Measurements from ENCODE around the gene LMBRD1. TPM values are rescaled to one million over a fixed set of nuclear protein-coding genes. Genes with fewer than 3 reads are reported as not detected.

LMBRD1 gene
- total and polyA plus RNA-seq, 2 of the 8 experiments (the other 6 are each of a cell fraction or from before 2014, with no cell fraction given): 9.1 to 16.8 TPM

DNA sequence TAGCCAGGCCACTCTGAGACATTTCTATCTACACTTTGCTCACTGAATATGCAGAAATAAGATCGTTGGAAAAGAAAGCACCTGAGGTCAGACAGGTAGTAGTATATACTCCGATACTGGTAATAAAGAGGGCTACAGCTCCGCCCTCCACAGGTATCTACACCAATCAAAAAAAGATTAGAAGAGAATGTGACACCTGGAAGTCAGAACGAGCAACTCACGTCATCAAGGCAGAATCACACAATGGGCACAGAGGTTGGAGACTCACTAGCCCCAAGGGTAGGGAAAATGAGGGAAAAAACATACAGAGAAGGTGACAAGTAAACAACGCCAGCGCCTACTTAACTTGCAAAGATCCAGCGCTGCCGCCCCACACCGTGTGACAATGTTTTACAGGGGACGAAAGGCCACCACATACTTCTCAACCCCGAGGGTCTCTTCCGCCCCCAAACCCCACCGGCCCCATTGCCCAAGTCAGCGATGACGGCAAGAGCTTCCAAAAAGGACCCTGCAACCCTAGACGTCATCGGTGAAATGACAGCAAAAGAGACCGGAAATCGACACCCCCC is 653 bp downstream of the LMBRD1 start (continued):
- TF ChIP-seq, protein P1, sequence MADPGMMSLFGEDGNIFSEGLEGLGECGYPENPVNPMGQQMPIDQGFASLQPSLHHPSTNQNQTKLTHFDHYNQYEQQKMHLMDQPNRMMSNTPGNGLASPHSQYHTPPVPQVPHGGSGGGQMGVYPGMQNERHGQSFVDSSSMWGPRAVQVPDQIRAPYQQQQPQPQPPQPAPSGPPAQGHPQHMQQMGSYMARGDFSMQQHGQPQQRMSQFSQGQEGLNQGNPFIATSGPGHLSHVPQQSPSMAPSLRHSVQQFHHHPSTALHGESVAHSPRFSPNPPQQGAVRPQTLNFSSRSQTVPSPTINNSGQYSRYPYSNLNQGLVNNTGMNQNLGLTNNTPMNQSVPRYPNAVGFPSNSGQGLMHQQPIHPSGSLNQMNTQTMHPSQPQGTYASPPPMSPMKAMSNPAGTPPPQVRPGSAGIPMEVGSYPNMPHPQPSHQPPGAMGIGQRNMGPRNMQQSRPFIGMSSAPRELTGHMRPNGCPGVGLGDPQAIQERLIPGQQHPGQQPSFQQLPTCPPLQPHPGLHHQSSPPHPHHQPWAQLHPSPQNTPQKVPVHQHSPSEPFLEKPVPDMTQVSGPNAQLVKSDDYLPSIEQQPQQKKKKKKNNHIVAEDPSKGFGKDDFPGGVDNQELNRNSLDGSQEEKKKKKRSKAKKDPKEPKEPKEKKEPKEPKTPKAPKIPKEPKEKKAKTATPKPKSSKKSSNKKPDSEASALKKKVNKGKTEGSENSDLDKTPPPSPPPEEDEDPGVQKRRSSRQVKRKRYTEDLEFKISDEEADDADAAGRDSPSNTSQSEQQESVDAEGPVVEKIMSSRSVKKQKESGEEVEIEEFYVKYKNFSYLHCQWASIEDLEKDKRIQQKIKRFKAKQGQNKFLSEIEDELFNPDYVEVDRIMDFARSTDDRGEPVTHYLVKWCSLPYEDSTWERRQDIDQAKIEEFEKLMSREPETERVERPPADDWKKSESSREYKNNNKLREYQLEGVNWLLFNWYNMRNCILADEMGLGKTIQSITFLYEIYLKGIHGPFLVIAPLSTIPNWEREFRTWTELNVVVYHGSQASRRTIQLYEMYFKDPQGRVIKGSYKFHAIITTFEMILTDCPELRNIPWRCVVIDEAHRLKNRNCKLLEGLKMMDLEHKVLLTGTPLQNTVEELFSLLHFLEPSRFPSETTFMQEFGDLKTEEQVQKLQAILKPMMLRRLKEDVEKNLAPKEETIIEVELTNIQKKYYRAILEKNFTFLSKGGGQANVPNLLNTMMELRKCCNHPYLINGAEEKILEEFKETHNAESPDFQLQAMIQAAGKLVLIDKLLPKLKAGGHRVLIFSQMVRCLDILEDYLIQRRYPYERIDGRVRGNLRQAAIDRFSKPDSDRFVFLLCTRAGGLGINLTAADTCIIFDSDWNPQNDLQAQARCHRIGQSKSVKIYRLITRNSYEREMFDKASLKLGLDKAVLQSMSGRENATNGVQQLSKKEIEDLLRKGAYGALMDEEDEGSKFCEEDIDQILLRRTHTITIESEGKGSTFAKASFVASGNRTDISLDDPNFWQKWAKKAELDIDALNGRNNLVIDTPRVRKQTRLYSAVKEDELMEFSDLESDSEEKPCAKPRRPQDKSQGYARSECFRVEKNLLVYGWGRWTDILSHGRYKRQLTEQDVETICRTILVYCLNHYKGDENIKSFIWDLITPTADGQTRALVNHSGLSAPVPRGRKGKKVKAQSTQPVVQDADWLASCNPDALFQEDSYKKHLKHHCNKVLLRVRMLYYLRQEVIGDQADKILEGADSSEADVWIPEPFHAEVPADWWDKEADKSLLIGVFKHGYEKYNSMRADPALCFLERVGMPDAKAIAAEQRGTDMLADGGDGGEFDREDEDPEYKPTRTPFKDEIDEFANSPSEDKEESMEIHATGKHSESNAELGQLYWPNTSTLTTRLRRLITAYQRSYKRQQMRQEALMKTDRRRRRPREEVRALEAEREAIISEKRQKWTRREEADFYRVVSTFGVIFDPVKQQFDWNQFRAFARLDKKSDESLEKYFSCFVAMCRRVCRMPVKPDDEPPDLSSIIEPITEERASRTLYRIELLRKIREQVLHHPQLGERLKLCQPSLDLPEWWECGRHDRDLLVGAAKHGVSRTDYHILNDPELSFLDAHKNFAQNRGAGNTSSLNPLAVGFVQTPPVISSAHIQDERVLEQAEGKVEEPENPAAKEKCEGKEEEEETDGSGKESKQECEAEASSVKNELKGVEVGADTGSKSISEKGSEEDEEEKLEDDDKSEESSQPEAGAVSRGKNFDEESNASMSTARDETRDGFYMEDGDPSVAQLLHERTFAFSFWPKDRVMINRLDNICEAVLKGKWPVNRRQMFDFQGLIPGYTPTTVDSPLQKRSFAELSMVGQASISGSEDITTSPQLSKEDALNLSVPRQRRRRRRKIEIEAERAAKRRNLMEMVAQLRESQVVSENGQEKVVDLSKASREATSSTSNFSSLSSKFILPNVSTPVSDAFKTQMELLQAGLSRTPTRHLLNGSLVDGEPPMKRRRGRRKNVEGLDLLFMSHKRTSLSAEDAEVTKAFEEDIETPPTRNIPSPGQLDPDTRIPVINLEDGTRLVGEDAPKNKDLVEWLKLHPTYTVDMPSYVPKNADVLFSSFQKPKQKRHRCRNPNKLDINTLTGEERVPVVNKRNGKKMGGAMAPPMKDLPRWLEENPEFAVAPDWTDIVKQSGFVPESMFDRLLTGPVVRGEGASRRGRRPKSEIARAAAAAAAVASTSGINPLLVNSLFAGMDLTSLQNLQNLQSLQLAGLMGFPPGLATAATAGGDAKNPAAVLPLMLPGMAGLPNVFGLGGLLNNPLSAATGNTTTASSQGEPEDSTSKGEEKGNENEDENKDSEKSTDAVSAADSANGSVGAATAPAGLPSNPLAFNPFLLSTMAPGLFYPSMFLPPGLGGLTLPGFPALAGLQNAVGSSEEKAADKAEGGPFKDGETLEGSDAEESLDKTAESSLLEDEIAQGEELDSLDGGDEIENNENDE (IDR thresholded peaks at IDR 0.05; ENCODE audit: insufficient replicate concordance, low read length): no peak
- no peak for TF ChIP-seq RFX5 (IDR thresholded peaks at IDR 0.05; ENCODE audit: borderline replicate concordance, low read depth, low read length)
- TF ChIP-seq, protein P2, sequence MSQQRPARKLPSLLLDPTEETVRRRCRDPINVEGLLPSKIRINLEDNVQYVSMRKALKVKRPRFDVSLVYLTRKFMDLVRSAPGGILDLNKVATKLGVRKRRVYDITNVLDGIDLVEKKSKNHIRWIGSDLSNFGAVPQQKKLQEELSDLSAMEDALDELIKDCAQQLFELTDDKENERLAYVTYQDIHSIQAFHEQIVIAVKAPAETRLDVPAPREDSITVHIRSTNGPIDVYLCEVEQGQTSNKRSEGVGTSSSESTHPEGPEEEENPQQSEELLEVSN (IDR thresholded peaks at IDR 0.05): no peak
- 0 out of 2 replicates have a peak, but pooled peaks have one; percentile 19 for TF ChIP-seq RBBP5 (IDR thresholded peaks at IDR 0.05; ENCODE audit: borderline replicate concordance, low read depth, low read length)
- TF ChIP-seq SUZ12 (IDR thresholded peaks at IDR 0.05; ENCODE audit: low read length): no peak
- TF ChIP-seq JUN (IDR thresholded peaks at IDR 0.05; ENCODE audit: low read depth, low read length): no peak
- TF ChIP-seq CEBPB (IDR thresholded peaks at IDR 0.05; ENCODE audit: low read depth, low read length): no peak
- TF ChIP-seq POU5F1 (IDR thresholded peaks at IDR 0.05; ENCODE audit: low read depth, low read length): no peak
- TF ChIP-seq GABPA (IDR thresholded peaks at IDR 0.05; ENCODE audit: borderline replicate concordance, insufficient read depth, low read length): no peak
- TF ChIP-seq HDAC6 (IDR thresholded peaks at IDR 0.05; ENCODE audit: low read depth, low read length): no peak
